Transverse colon (tissue), 4 donors: ENCODE data around the gene CTTN. TPM values are rescaled to one million over a fixed set of nuclear protein-coding genes. Genes with fewer than 3 reads are reported as not detected.

Source experiments
- DNase-seq: peaks from one replicate; pipeline ENCODE4 v3.0.0-alpha.2; 2019
- H3K27ac ChIP-seq, 4 donors: fragments of 200-600 bp; sonication (generic); 2 replicates each; pipeline ENCODE4 v1.5.1; 2016 to 2018; ENCODE audit warnings: inconsistent platforms in 4 of 4
- H3K27me3 ChIP-seq: fragments of 200-600 bp; sonication (generic); 2 replicates; pipeline ENCODE4 v1.5.1; 2017; ENCODE audit warnings: inconsistent platforms
- H3K36me3 ChIP-seq, 4 donors: fragments of 200-600 bp; sonication (generic); 2 replicates each; pipeline ENCODE4 v1.5.1; 2017 to 2019; ENCODE audit warnings: inconsistent platforms in 4 of 4
- H3K4me1 ChIP-seq, 4 donors: fragments of 200-600 bp; sonication (generic); 2 replicates each; pipeline ENCODE4 v1.5.1; 2017 to 2020; ENCODE audit warnings: inconsistent platforms in 4 of 4
- H3K4me3 ChIP-seq, 4 donors: fragments of 200-600 bp; sonication (generic); 1 replicate in 1 of 4; 2 replicates in 3 of 4; pipeline versions ENCODE4 v1.5.1 to v1.6.1; 2017 to 2019; ENCODE audit warnings: inconsistent platforms in 4 of 4
- H3K9me3 ChIP-seq, 2 donors: fragments of 200-600 bp; sonication (generic); 2 replicates each; pipeline ENCODE4 v1.5.1; 2017 to 2019; ENCODE audit warnings: inconsistent platforms in 2 of 2
- EP300 ChIP-seq: sonication (generic); formaldehyde crosslinking; IDR thresholded peaks from one replicate; pipeline ENCODE4 v1.6.1; 2017; ENCODE audit warnings: antibody characterized with exemption, low read depth
- POLR2A ChIP-seq: fragments of 450-650 bp; IDR thresholded peaks from one replicate; pipeline ENCODE4 v1.6.1; 2016; ENCODE audit warnings: antibody characterized with exemption, mild to moderate bottlenecking, moderate library complexity
- POLR2AphosphoS5 ChIP-seq, 3 donors: sonication (generic); formaldehyde crosslinking; IDR thresholded peaks; one replicate each; pipeline ENCODE4 v1.6.1; 2016; ENCODE audit warnings: antibody characterized with exemption in 3 of 3
- WGBS, 2 donors: methylation state at CpG; one replicate each; pipeline ENCODE4 v1.1.5; 2018; ENCODE audit warnings: low coverage in 1 of 2; 5-methylcytosine and 5-hydroxymethylcytosine counted together
- in situ Hi-C, 4 donors: fragments of 200-750 bp; cut with MboI; loops; one replicate each; pipeline versions ENCODE4 v1.15.0 to v1.15.1; 2017; ENCODE audit warnings: low sequenced_read_pairs in 3 of 4, low pct_ligation_motif_present in 1 of 4, low pct_unique_long_range_greater_than_20kb in 1 of 4
- intact Hi-C: fragments of 100-400 bp; cut with DNase I; formaldehyde crosslinking; loops from one replicate; pipeline ENCODE4 v1.15.1; 2023; ENCODE audit warnings: low total_unique reads
- total RNA-seq, 4 donors: library from RNA; depleted of rRNA; stranded (reverse); fragments of >200 nt; gene quantifications; one replicate each; pipeline ENCODE4 v1.1.0, GENCODE V29; 2016
- TF ChIP-seq, protein P1 (sequence below), 5 experiments: fragments of 200-600 bp in 3 of 5; fragments of 450-650 bp in 2 of 5; sonication (generic) in 3 of 5; IDR thresholded peaks; 1 replicate in 2 of 5; 2 replicates in 3 of 5; pipeline ENCODE4 v1.5.1; 2016 to 2017; ENCODE audit warnings: antibody characterized with exemption in 5 of 5, inconsistent platforms in 3 of 5, mild to moderate bottlenecking in 2 of 5, moderate library complexity in 1 of 5

Gene CTTN
- 100 to 1,000 TPM; 203 to 449 (median 365) TPM for total RNA-seq

DNA sequence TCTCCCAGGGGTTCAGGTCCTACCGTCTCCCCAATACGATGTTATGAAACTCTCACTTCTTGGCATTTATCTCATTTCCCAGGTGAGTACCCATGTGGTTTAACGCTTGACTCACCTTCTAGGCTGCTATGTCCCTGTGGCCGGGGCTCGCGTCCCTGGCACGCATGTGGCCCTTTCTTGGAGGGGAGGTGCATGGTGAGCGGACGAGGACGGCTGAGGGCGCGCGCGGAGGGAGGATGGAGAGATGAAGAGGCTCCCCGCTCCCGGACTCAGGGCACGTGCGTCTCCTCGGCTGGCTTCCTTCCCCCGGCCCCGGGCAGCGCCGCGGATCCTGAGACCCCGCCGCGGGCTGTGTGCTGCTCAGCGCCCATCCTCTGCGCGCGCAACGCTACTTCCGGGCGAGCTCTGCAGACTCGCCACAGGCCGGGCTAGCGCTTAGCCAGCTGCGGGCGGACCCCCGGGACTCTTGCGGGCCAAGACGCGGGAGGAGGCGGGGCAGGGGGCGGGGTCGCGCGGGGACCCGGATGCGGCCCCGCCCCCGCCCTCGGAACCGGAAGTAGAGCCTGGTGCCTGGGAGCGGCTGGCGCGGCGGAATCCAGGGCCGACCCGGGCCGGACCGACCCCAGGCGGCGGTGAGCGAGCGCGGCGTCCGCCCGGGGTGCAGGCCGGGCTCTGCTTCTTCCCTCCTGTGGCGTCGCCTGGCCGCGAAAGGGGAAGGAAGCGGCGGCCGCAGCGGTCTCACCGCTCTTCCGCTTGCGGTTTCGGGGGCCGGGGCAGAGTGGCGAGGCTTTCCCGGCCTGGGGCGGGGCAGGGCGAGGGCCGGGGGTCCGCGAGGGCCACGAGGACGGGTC lies at the start of gene CTTN:
Gene CTTN (plus strand): TSS at position 547 of the 851 bp plus-strand sequence. CDS start 8,769 bp downstream, outside the sequence.
- peak; percentile 84 for DNase-seq
- no peaks in the 10 kb centered on the region for H3K36me3 ChIP-seq
- peak within 1 kb of the TSS; percentile 78 to 96 (median 90) for H3K27ac ChIP-seq
- H3K4me1 ChIP-seq: peaks cover 11 to 42% (median 25%) of the 10 kb centered on the region in 4 donors
- in situ Hi-C loops: no loop called here
- H3K4me3 ChIP-seq: peak within 1 kb of the TSS; percentile 52 to 98 (median 94)
- intact Hi-C loops: no loop called here
- H3K27me3 ChIP-seq: peaks cover 3% of the 10 kb centered on the region
- H3K9me3 ChIP-seq: no peaks in the 10 kb centered on the region
- TF ChIP-seq, protein P1, sequence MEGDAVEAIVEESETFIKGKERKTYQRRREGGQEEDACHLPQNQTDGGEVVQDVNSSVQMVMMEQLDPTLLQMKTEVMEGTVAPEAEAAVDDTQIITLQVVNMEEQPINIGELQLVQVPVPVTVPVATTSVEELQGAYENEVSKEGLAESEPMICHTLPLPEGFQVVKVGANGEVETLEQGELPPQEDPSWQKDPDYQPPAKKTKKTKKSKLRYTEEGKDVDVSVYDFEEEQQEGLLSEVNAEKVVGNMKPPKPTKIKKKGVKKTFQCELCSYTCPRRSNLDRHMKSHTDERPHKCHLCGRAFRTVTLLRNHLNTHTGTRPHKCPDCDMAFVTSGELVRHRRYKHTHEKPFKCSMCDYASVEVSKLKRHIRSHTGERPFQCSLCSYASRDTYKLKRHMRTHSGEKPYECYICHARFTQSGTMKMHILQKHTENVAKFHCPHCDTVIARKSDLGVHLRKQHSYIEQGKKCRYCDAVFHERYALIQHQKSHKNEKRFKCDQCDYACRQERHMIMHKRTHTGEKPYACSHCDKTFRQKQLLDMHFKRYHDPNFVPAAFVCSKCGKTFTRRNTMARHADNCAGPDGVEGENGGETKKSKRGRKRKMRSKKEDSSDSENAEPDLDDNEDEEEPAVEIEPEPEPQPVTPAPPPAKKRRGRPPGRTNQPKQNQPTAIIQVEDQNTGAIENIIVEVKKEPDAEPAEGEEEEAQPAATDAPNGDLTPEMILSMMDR (IDR thresholded peaks at IDR 0.05): no peak
- TF ChIP-seq EP300 (no peak), POLR2A (peak; percentile 68), POLR2AphosphoS5 (IDR thresholded peaks at IDR 0.05) (peak; percentile 51 to 80 (median 79))
- 0% methylated on average over 35 of the region's 93 CpGs; no CpG with 5 or more reads in 1 of the 2 donors for WGBS, 2 donors

DNA sequence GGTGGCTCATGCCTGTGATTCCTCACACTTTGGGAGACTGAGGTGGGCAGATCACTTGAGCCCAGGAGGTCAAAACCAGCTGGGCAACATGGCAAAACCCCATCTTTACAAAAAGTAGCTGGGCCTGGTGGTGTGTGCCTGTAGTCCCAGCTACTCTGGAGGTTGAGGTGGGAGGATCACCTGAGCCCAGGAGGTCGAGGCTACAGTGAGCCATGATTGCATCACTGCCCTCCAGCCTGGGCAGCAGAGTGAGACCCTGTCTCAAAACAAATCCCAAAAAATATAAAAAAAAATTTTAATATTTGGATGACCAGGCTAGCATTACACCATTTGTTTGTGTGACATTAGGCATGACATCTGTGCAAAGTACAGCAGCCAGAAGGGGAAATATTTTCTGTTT lies 49.7 kb upstream of the CTTN start:
- Histone ChIP-seq H3K27me3 (no peaks in the 10 kb centered on the region), H3K9me3 (no peaks in the 10 kb centered on the region), H3K36me3 (peaks cover 0 to 55% (median 18%) of the 10 kb centered on the region in 4 donors), H3K4me3 (no peak overlapping the region), H3K4me1 (no peaks in the 10 kb centered on the region), H3K27ac (no peak overlapping the region)
- DNase-seq: no peak
- intact Hi-C loops: no loop called here
- WGBS, 2 donors: 76% methylated on average over 1 of the region's 1 CpG; no CpG with 5 or more reads in 1 of the 2 donors
- in situ Hi-C loops: no loop called here
- TF ChIP-seq POLR2AphosphoS5 (IDR thresholded peaks at IDR 0.05) (no peak), EP300 (no peak), POLR2A (no peak)
- TF ChIP-seq, protein P1 (IDR thresholded peaks at IDR 0.05): no peak

DNA sequence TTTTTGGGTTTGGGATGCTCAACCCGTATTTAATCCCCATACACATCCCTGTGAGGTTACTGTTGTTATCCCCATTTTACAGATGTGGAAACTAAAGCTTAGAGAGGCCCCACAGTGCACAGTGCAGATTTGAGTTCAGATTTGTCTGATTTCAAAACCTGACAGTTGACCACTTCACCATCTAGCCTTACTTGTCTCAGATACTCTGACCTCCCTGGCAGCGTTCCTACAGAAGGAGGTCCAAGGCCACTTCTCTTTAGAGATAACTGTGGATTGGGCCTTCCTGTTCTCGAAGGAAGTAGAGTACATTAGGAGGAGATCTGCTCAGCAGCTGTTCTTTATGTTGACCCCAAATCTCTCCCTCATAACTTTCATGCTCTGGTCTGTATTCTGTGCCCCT lies 46.7 kb upstream of the CTTN start:
- Histone ChIP-seq H3K27me3 (no peaks in the 10 kb centered on the region), H3K9me3 (no peaks in the 10 kb centered on the region), H3K4me3 (no peak overlapping the region), H3K36me3 (peaks cover 0 to 61% (median 28%) of the 10 kb centered on the region in 4 donors), H3K27ac (no peak overlapping the region), H3K4me1 (no peaks in the 10 kb centered on the region)
- intact Hi-C loops (loop anchor here (5.0 kb wide), 1 partner anchor 1934 kb away; no protein-coding TSS in a partner anchor), in situ Hi-C loops (no loop called here)
- TF ChIP-seq POLR2A: no peak
- WGBS, 2 donors: 83 to 96% methylated on average over 2 to 3 of the region's 3 CpGs
- no peak for DNase-seq

DNA sequence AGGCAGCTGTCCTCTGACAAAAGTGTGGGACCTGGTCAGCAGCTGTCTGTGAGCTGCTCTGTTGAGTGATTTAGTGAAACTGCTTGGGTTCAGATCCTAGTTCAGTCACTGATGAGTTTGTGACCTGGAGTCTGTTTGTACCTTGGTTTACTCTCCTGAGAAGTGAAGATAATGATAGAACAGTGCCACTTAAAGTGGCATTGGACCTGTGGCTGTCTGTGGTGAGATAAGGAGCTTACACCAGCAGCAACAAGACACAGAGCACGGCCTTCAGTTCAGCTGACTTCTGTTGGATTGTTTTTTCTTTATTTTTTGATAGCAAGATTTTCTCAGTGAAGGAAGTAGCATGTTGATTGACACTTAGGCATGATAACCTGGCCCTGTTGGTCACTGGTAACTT lies 46.2 kb upstream of the CTTN start:
- intact Hi-C loops (loop anchor here (5.0 kb wide), 1 partner anchor 1935 kb away; no protein-coding TSS in a partner anchor), in situ Hi-C loops (no loop called here)
- no peak for DNase-seq
- 96% methylated on average over 1 of the region's 1 CpG; no CpG with 5 or more reads in 1 of the 2 donors for WGBS, 2 donors
- Histone ChIP-seq H3K36me3 (peaks cover 0 to 60% (median 28%) of the 10 kb centered on the region in 4 donors), H3K27me3 (no peaks in the 10 kb centered on the region), H3K9me3 (no peaks in the 10 kb centered on the region), H3K4me1 (no peaks in the 10 kb centered on the region), H3K27ac (no peak overlapping the region), H3K4me3 (no peak overlapping the region)
- no peak for TF ChIP-seq EP300
- TF ChIP-seq POLR2AphosphoS5 (IDR thresholded peaks at IDR 0.05): no peak
- no peak for TF ChIP-seq POLR2A

DNA sequence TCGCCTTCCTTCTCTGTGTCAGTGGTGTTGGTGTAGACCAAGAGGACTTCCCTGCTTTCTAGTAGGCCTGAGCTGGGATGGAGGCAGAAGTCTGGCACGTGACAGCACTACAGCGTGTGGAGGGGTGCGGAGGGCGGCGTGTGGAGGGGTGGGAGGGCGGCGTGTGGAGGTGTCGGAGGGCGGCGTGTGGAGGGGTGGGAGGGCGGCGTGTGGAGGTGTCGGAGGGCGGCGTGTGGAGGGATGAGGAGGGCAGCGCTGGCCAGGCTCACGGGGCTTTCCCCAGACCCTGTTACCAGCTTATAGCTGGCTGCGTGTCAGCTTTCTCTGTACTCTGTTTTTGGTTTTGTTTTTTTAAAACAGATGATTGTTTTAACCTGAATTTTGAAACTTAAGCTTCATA lies 45.7 kb upstream of the CTTN start:
- TF ChIP-seq EP300: no peak
- TF ChIP-seq, protein P1 (IDR thresholded peaks at IDR 0.05): no peak
- no peak for TF ChIP-seq POLR2AphosphoS5 (IDR thresholded peaks at IDR 0.05)
- no peak for TF ChIP-seq POLR2A
- Histone ChIP-seq H3K27ac (no peak overlapping the region), H3K4me1 (no peaks in the 10 kb centered on the region), H3K36me3 (peaks cover 0 to 55% (median 27%) of the 10 kb centered on the region in 4 donors), H3K27me3 (no peaks in the 10 kb centered on the region), H3K9me3 (no peaks in the 10 kb centered on the region), H3K4me3 (no peak overlapping the region)
- DNase-seq: no peak
- intact Hi-C loops: loop anchor here (5.0 kb wide), 1 partner anchor 1935 kb away; no protein-coding TSS in a partner anchor
- in situ Hi-C loops: no loop called here
- 86% methylated on average over 19 of the region's 19 CpGs; no CpG with 5 or more reads in 1 of the 2 donors for WGBS, 2 donors
